Measurements from ENCODE around the gene CLCN5.

The CLCN5 gene

DNA sequence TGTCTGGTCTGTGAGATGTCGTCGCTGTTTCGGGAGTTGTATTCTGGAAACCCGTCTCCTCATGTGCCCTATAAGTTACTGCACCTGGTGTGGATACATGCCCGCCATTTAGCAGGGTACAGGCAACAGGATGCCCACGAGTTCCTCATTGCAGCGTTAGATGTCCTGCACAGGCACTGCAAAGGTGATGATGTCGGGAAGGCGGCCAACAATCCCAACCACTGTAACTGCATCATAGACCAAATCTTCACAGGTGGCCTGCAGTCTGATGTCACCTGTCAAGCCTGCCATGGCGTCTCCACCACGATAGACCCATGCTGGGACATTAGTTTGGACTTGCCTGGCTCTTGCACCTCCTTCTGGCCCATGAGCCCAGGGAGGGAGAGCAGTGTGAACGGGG, 41.7 kb upstream of the CLCN5 start:
- Histone ChIP-seq H3K27ac (no peak overlapping the region), H3K4me3 (no peak overlapping the region)
- DNase-seq (ENCODE audit: low spot score): no peak
- TF ChIP-seq, protein P1, sequence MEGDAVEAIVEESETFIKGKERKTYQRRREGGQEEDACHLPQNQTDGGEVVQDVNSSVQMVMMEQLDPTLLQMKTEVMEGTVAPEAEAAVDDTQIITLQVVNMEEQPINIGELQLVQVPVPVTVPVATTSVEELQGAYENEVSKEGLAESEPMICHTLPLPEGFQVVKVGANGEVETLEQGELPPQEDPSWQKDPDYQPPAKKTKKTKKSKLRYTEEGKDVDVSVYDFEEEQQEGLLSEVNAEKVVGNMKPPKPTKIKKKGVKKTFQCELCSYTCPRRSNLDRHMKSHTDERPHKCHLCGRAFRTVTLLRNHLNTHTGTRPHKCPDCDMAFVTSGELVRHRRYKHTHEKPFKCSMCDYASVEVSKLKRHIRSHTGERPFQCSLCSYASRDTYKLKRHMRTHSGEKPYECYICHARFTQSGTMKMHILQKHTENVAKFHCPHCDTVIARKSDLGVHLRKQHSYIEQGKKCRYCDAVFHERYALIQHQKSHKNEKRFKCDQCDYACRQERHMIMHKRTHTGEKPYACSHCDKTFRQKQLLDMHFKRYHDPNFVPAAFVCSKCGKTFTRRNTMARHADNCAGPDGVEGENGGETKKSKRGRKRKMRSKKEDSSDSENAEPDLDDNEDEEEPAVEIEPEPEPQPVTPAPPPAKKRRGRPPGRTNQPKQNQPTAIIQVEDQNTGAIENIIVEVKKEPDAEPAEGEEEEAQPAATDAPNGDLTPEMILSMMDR (IDR thresholded peaks at IDR 0.05): no peak

DNA sequence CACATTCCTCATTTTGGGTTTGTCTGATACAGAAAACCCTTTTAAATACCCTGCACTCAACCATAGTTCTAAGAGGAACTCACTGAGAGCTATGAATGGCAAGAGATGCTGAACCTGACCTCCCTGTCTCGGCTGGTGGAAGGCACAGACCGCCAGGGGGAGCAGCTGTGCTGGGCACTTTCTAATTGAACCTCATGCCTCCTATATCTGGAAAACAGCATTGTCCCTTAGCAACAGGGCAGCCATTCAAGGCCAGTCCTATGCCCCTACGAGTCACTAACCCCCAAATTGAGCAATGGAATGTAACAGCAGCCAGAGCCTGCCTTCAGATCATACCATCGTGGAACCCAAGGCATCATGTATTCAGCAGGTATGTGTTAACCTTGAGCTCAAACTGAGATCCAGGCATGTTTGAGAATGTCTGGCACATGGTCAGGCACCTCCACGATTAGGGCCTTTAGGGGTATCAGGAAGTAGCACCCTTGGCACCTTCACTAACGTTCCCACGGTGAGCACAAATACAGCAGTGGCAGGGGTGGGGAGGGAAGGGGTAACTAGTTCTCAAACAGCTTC, 38.0 kb upstream of the CLCN5 start:
- H3K4me3 ChIP-seq: no peak overlapping the region
- TF ChIP-seq, protein P1 (IDR thresholded peaks at IDR 0.05): peak; percentile 38
- DNase-seq (ENCODE audit: low spot score): no peak
- H3K27ac ChIP-seq: no peak overlapping the region

DNA sequence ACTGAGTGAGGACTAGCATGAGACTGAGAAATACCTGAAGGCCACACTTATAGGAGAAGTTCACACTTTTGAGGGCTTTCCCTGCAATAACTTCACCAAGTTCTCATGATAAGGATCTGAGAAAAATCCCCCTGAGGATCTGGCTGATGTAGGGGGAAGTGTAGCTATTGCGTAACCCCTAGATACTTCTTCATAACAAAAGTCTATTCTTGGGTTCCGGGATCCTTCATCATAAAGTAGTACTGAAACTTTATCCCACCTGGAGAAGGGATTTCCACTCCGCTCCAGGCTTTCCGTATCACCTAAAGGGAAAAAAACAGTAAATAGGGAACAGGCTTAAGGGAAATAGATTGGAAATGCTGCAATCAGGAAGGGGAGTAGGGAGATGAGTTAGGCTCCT, 29.9 kb upstream of the CLCN5 start:
- DNase-seq (ENCODE audit: low spot score): no peak
- TF ChIP-seq, protein P1 (IDR thresholded peaks at IDR 0.05): no peak
- Histone ChIP-seq H3K27ac (no peak overlapping the region), H3K4me3 (no peak overlapping the region)

DNA sequence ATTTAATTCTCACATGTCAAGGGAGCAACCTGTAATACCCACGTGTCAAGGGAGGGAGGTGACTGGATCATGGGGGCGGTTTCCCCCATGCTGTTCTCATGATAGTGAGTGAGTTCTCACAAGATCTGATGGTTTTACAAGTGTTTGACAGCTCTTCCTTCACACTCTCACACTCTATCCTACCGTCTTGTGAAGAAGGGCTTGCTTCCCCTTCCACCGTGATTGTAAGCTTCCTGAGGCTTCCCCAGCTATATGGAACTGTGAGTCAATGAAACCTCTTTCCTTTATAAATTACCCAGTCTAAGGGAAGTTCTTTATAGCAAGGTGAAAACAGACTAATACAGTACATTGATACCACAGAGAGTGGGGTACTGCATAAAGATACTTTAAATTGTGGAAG, 25.4 kb upstream of the CLCN5 start:
- TF ChIP-seq, protein P1 (IDR thresholded peaks at IDR 0.05): no peak
- no peak overlapping the region for H3K4me3 ChIP-seq
- no peak for DNase-seq (ENCODE audit: low spot score)
- H3K27ac ChIP-seq: no peak overlapping the region

DNA sequence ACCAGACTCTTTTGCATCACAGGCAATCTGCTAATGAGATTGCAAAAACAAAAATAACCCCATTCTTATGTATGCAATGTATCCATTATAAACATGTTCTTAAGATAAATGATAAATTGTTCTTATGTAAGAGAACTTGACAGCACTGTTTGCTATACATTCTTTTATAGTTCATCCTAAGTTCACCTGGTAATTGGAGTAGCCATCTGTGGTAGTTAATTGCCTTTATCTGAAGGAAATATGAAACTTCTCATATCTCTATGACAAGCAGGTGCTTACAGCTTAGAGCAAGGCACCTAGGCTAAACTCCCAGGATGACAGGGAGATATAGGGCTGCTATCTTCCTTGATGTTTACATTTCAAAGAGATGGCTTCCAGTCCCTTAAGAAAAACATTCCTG, 21.3 kb upstream of the CLCN5 start:
- Histone ChIP-seq H3K27ac (no peak overlapping the region), H3K4me3 (no peak overlapping the region)
- DNase-seq (ENCODE audit: low spot score): no peak
- TF ChIP-seq, protein P1 (IDR thresholded peaks at IDR 0.05): no peak

DNA sequence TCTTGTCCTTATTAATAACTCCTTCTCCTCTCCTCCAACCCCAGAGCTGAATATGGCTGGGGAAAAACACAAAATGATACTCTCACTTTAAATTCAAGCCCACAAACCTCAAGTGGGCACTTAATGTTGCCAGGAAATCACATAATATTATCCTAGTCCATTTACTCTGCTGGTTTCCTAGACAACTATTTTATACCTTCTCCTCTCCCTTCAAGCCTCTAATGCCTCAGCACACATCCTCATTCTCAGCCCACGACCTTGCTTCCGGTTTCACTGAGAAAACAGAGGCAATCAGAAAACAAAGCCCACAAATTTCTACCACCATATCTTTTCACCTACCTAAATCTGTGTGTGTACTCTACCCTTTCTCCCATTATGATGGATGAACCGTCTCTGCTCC, 12.1 kb upstream of the CLCN5 start:
- Histone ChIP-seq H3K4me3 (no peak overlapping the region), H3K27ac (no peak overlapping the region)
- DNase-seq (ENCODE audit: low spot score): no peak
- TF ChIP-seq, protein P1 (IDR thresholded peaks at IDR 0.05): no peak

DNA sequence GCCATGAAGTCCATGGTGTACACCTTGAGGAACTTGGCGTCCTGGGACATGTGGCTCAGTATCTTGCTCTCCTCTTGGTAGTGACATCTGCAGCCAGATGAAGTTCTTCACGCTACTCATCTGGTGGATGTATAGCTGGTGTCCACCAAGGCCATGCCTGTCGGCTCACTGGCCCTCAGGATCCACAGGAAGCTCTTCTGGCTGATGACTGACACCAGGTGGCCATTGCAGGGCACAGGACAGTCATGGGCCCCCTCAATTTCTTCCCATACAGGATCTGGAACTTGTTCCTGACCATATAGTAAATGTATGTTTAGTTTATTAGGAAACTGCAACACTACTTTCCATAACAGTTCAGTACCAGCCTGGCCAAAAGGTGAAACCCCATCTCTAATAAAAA, 10.3 kb upstream of the CLCN5 start:
- no peak overlapping the region for H3K27ac ChIP-seq
- TF ChIP-seq, protein P1 (IDR thresholded peaks at IDR 0.05): no peak

More for the DNA sequence above, 10.3 kb upstream of the CLCN5 start:
- H3K4me3 ChIP-seq: no peak overlapping the region
- no peak for DNase-seq (ENCODE audit: low spot score)
